OCI-LY3 (cell line): ENCODE measurements around the gene C12orf42.

Experiments
- EZH2phosphoT487 ChIP-seq: fragments of 200-600 bp; shearing (Covaris generic); IDR thresholded peaks from 2 replicates; pipeline ENCODE4 v1.6.1; 2018; ENCODE audit warnings: antibody characterized with exemption, mixed run types, low read depth
- TF ChIP-seq, protein P1 (sequence below): fragments of 200-600, 300-600 bp; sonication (generic); IDR thresholded peaks from 2 replicates; pipeline ENCODE4 v1.5.1; 2014; ENCODE audit warnings: antibody characterized with exemption, low read length, low read depth

GRCh38 chr12:103269946-103270345 lies 225.8 kb downstream of the C12orf42 start:
- TF ChIP-seq EZH2phosphoT487, result no peak
- TF ChIP-seq, protein P1, sequence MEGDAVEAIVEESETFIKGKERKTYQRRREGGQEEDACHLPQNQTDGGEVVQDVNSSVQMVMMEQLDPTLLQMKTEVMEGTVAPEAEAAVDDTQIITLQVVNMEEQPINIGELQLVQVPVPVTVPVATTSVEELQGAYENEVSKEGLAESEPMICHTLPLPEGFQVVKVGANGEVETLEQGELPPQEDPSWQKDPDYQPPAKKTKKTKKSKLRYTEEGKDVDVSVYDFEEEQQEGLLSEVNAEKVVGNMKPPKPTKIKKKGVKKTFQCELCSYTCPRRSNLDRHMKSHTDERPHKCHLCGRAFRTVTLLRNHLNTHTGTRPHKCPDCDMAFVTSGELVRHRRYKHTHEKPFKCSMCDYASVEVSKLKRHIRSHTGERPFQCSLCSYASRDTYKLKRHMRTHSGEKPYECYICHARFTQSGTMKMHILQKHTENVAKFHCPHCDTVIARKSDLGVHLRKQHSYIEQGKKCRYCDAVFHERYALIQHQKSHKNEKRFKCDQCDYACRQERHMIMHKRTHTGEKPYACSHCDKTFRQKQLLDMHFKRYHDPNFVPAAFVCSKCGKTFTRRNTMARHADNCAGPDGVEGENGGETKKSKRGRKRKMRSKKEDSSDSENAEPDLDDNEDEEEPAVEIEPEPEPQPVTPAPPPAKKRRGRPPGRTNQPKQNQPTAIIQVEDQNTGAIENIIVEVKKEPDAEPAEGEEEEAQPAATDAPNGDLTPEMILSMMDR, result no peak
